IMR-90 (cell line): ENCODE results near the gene EML3. TPM values are rescaled to one million over a fixed set of nuclear protein-coding genes. Genes with fewer than 3 reads are reported as not detected.

Experiments used
- CHD1 ChIP-seq: IDR thresholded peaks from 2 replicates; pipeline ENCODE4 v1.6.1; 2012; ENCODE audit warnings: low read depth, low read length, improper control_type of control experiment
- FOS ChIP-seq: fragments of 150-350 bp; IDR thresholded peaks from 2 replicates; pipeline ENCODE4 v1.6.1; 2016; ENCODE audit warnings: low read depth, low read length
- MAZ ChIP-seq: IDR thresholded peaks from 2 replicates; pipeline ENCODE4 v1.6.1; 2012; ENCODE audit warnings: low read depth, mild to moderate bottlenecking, low read length, improper control_type of control experiment, moderate library complexity, borderline replicate concordance
- NFE2L2 ChIP-seq: fragments of 150-350 bp; IDR thresholded peaks from 2 replicates; pipeline ENCODE4 v1.6.1; 2016; ENCODE audit warnings: low read depth, mild to moderate bottlenecking, low read length
- polyA plus RNA-seq, 3 experiments: library from polyadenylated mRNA; depleted of rRNA; stranded (reverse); fragments of >200 nt; gene quantifications; 2 replicates each; pipeline ENCODE4 v1.2.3, GENCODE V29; 2012; ENCODE audit warnings: low replicate concordance in 1 of 3
- total RNA-seq: library from RNA; depleted of rRNA; stranded (reverse); fragments of >200 nt; gene quantifications from 2 replicates; pipeline ENCODE4 v1.2.3, GENCODE V29; 2012

The EML3 gene
- total and polyA plus RNA-seq, 2 of the 4 experiments (the other 2 are of a cell fraction), result 5.0 to 24.7 TPM

GRCh38 chr11:62621567-62622470, 9.2 kb upstream of the EML3 start, which contains the start of gene B3GAT3 (continued):
- TF ChIP-seq FOS (no peak), CHD1 (no peak), MAZ (peak; percentile 70; the same call in 1 of the 2 replicates), NFE2L2 (no peak)
